T-cell (primary cell): ENCODE results near the gene SHOC2. TPM values are rescaled to one million over a fixed set of nuclear protein-coding genes. Genes with fewer than 3 reads are reported as not detected.
"Not testable (repeated sequence)": the region's sequence is repeated elsewhere in the genome, so short reads cannot be mapped to it uniquely, and the experiment has no call there.

ENCODE experiments used
- ATAC-seq, 4 experiments: fragments of 200-7000 bp in 3 of 4; fragments of 150-1000 bp in 1 of 4; cut with Tn5 transposase; replicated peaks in 1 of 4; 1 replicate in 3 of 4; 2 replicates in 1 of 4; pipeline ENCODE4 v1.10.0; 2021; ENCODE audit warnings: moderate library complexity in 3 of 4, mild to moderate bottlenecking in 2 of 4, moderate number of reproducible peaks in 1 of 4
- CTCF ChIA-PET, 2 donors: fragments of 300-600 bp; sonication (Branson Sonifier 250); formaldehyde crosslinking; loops; one replicate each; lab custom pipeline; 2022; ENCODE audit warnings: antibody characterized with exemption in 2 of 2; lab: Charles Lee
- POLR2A ChIA-PET, 2 donors: fragments of 300-600 bp; sonication (Branson Sonifier 250); formaldehyde crosslinking; loops; one replicate each; lab custom pipeline; 2022; ENCODE audit warnings: antibody characterized with exemption in 2 of 2; lab: Charles Lee
- DNase-seq, 35 experiments: peaks; one replicate each; pipeline versions ENCODE4 v3.0.0 to v3.0.0-alpha.2; 2013 to 2023
- H3K27ac ChIP-seq: one replicate; pipeline ENCODE4 v1.5.1; 2013; ENCODE audit warnings: low read length
- H3K27me3 ChIP-seq, 2 experiments: replicated peaks in 1 of 2; 1 replicate in 1 of 2; 2 replicates in 1 of 2; pipeline versions ENCODE4 v1.6.1 to v1.7.0; 2013; ENCODE audit warnings: low read length in 1 of 2, mixed read lengths in 1 of 2; ENCODE audit not compliant: control insufficient read depth in 2 of 2, insufficient read depth in 2 of 2; ENCODE audit errors: extremely low read depth in 1 of 2
- H3K36me3 ChIP-seq, 2 donors: 1 replicate in 1 of 2; 2 replicates in 1 of 2; pipeline versions ENCODE4 v1.6.1 to v1.7.0; 2013; ENCODE audit warnings: low read length in 1 of 2; ENCODE audit not compliant: control insufficient read depth in 2 of 2, insufficient read depth in 1 of 2; ENCODE audit errors: extremely low read depth in 1 of 2
- H3K4me1 ChIP-seq, 2 experiments: 1 replicate in 1 of 2; 2 replicates in 1 of 2; pipeline versions ENCODE4 v1.6.1 to v1.7.0; 2013; ENCODE audit warnings: low read length in 2 of 2, mixed read lengths in 1 of 2; ENCODE audit not compliant: insufficient read depth in 2 of 2, control insufficient read depth in 1 of 2; ENCODE audit errors: extremely low read depth in 1 of 2
- H3K4me3 ChIP-seq, 2 donors: 1 replicate in 1 of 2; 2 replicates in 1 of 2; pipeline versions ENCODE4 v1.5.1 to v1.7.0; 2013; ENCODE audit warnings: mild to moderate bottlenecking in 2 of 2, low read length in 1 of 2, moderate library complexity in 1 of 2; ENCODE audit not compliant: control insufficient read depth in 1 of 2; ENCODE audit errors: extremely low read depth in 1 of 2
- H3K9me3 ChIP-seq: 2 replicates; pipeline ENCODE4 v1.7.0; 2013
- H3K27ac Mint-ChIP-seq, 2 donors: one replicate each; pipeline ENCODE4 v1.8.0; 2020 to 2021; ENCODE audit warnings: mild to moderate bottlenecking in 2 of 2, mixed read lengths in 2 of 2
- H3K27me3 Mint-ChIP-seq, 2 donors: one replicate each; pipeline ENCODE4 v1.8.0; 2021 to 2022; ENCODE audit warnings: mixed read lengths in 2 of 2
- H3K36me3 Mint-ChIP-seq: one replicate; pipeline ENCODE4 v1.8.0; 2021; ENCODE audit warnings: mixed read lengths
- H3K4me1 Mint-ChIP-seq, 3 donors: one replicate each; pipeline ENCODE4 v1.8.0; 2020 to 2022; ENCODE audit warnings: mixed read lengths in 3 of 3, mild to moderate bottlenecking in 1 of 3
- H3K4me3 Mint-ChIP-seq, 3 donors: one replicate each; pipeline ENCODE4 v1.8.0; 2020 to 2022; ENCODE audit warnings: mild to moderate bottlenecking in 3 of 3, mixed read lengths in 3 of 3, moderate library complexity in 3 of 3
- H3K9me3 Mint-ChIP-seq, 3 donors: one replicate each; pipeline ENCODE4 v1.8.0; 2020 to 2022; ENCODE audit warnings: mixed read lengths in 3 of 3
- WGBS: methylation state at CpG from one replicate; pipeline ENCODE4 v1.1.5; 2013; ENCODE audit warnings: missing lambda C conversion rate; ENCODE audit not compliant: insufficient coverage; 5-methylcytosine and 5-hydroxymethylcytosine counted together
- total RNA-seq, 35 experiments: library from RNA in 6 of 35; stranded (reverse) in 6 of 35; fragments of 120-200 nt in 1 of 35; gene quantifications; one replicate each; pipeline versions ENCODE4 v1.2.1 to v1.2.4 and lab custom pipeline; 2013 to 2026

Gene SHOC2
- total RNA-seq, 5 donors from 2014 or later (not counting 1 experiment from before 2014, with no cell fraction given): 53.3 to 65.1 (median 54.0) TPM

DNA sequence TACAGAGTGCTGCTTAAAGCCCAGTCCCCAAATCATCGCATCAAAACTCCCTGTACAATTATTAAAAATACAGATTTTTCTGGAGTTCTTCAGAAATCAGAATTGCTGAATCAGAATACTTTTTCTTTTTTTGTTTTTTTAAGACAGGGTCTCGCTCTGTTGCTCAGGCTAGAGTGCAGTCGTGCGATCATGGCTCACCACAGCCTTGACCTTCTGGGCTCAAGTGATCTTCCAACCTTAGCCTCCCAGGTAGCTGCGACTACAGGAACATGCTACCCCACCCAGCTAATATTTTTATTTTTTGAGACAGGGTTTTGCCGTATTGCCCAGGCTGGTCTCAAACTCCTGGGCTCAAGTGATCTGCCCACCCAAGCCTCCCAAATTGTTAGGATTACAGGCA, 4.4 kb upstream of the SHOC2 start:
- no peaks in the 10 kb centered on the region for H3K27me3 ChIP-seq
- ChIA-PET POLR2A (interaction anchor here in 1 of 2 donors (1.0 kb wide), 1 partner anchor 18 kb away, joined by 3 read pairs; no protein-coding TSS in a partner anchor), CTCF (interaction anchor here in 1 of 2 donors (1.0 kb wide), 1 partner anchor 28 kb away, joined by 3 read pairs; no protein-coding TSS in a partner anchor)

DNA sequence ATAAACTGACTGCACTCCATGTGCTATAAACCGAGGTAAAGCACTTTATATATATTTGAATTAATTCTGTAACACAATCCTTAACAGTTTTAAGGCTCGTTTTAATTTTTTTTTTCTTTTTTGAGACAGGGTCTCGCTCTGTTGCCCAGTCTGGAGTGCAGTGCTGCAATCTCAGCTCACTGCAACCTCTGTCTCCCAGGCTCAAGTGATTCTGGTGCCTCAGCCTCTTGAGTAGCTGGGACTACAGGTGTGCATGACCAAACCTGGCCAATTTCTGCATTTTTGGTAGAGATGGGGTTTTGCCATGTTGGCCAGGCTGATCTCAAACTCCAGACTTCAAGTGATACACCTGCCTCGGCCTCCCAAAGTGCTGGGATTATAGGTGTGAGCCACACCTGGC, 3.8 kb upstream of the SHOC2 start:
- CTCF ChIA-PET, POLR2A ChIA-PET, H3K9me3 Mint-ChIP-seq, H3K27ac ChIP-seq, DNase-seq, H3K27ac Mint-ChIP-seq, H3K27me3 Mint-ChIP-seq, H3K9me3 ChIP-seq, H3K4me1 ChIP-seq, H3K4me3 Mint-ChIP-seq, ATAC-seq, H3K27me3 ChIP-seq, H3K4me3 ChIP-seq: not testable (repeated sequence)
- 100% methylated on average over 1 of the region's 4 CpGs for WGBS
- peaks cover 4 to 11% of the 10 kb centered on the region in 2 donors for H3K36me3 ChIP-seq
- H3K4me1 Mint-ChIP-seq: peaks cover 43 to 45% (median 45%) of the 10 kb centered on the region in 3 donors
- H3K36me3 Mint-ChIP-seq: peaks cover 17% of the 10 kb centered on the region

More for the DNA sequence above, 4.4 kb upstream of the SHOC2 start:
- H3K36me3 ChIP-seq: peaks cover 4 to 11% of the 10 kb centered on the region in 2 donors
- H3K27ac ChIP-seq: no peak overlapping the region
- DNase-seq: no peak
- Mint-ChIP-seq H3K4me1 (peaks cover 43 to 48% (median 46%) of the 10 kb centered on the region in 3 donors), H3K27ac (no peak overlapping the region), H3K36me3 (peaks cover 19% of the 10 kb centered on the region), H3K27me3 (no peaks in the 10 kb centered on the region), H3K4me3 (no peak overlapping the region), H3K9me3 (no peaks in the 10 kb centered on the region)
- no peak for ATAC-seq
- peaks cover 4% of the 10 kb centered on the region in 2 experiments for H3K4me1 ChIP-seq
- 100% methylated on average over 4 of the region's 6 CpGs for WGBS
- H3K4me3 ChIP-seq: no peak overlapping the region
- no peaks in the 10 kb centered on the region for H3K9me3 ChIP-seq

DNA sequence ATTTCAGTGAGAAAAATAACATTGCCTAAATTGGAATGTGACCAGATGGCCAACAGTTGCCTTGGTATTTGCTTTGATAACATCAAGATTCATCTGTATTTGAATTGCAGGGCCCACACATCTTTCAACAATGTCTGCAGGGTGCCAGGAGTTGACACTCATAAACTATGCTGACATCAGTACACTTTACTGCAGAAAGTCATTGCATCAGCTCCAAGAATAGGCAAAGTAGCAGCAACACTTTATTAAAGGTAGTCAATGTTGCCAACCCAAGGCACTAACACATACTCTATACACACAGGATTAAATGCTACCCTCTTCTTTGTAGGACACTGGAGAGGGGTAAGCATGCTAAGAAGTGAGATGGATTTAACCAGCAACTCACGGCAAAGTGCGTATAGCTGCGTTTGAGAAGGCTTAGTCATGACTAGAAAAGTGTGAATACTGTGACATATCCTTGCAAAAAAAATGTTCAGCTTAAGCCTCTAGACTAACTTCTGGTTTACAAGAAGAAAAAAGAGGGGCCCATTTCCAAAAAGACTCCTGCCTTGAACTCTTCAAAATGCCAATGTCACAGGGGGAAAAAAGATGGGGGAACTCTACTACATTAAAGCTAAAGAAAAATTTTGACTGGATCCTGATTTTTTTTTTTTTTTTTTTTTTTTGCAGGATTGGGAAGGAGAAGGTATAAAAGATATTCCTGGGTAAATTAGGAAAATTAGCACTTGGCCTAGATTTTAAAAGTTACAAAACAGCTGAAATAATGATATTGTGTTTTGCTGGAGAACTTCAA, 2.7 kb upstream of the SHOC2 start:
- CTCF ChIA-PET: interaction anchor here (0.6 to 1.2 kb wide), 4 partner anchors 16 to 298 kb away, joined by 3 to 4 read pairs (median 4); no protein-coding TSS in a partner anchor
- Mint-ChIP-seq H3K27ac (peak overlapping the region; percentile 46 to 60), H3K4me1 (peaks cover 43 to 52% (median 49%) of the 10 kb centered on the region in 3 donors), H3K9me3 (no peaks in the 10 kb centered on the region), H3K36me3 (peaks cover 14% of the 10 kb centered on the region), H3K4me3 (peak overlapping the region in 2 of 3 donors; percentile 99), H3K27me3 (no peaks in the 10 kb centered on the region)
- DNase-seq: no peak
- POLR2A ChIA-PET: interaction anchor here (0.6 to 3.8 kb wide), 6 partner anchors 9 to 818 kb away, joined by 3 to 29 read pairs (median 7); no protein-coding TSS in a partner anchor
- Histone ChIP-seq H3K4me1 (peaks cover 6 to 13% of the 10 kb centered on the region in 2 experiments), H3K27me3 (no peaks in the 10 kb centered on the region), H3K27ac (no peak overlapping the region), H3K4me3 (no peak overlapping the region), H3K36me3 (peaks cover 4 to 9% of the 10 kb centered on the region in 2 donors), H3K9me3 (no peaks in the 10 kb centered on the region)
- WGBS: no CpG with 5 or more reads among the region's 3 CpGs
- no peak for ATAC-seq

DNA sequence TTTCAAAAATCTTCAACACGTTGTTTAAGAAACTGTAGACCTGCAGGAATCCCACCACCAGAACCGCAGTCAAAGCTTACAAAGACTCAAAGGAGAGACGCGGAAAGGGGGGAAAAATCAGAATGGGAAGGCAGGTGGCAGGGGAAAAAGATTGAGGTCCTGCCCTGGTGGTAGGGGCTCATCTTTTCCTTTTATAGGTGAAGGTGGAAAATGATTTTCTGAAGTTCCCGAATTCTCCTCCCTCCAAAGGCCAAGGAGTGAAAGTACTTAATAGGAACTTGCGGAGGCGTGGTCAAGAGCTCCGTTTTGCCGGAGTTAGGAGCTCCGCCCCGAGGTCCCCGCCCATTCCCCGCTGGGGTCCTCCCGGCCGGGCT, 1.1 kb upstream of the SHOC2 start:
- no peaks in the 10 kb centered on the region for H3K9me3 Mint-ChIP-seq
- Histone ChIP-seq H3K4me3 (peak overlapping the region; percentile 70 to 81), H3K27me3 (no peaks in the 10 kb centered on the region), H3K27ac (peak overlapping the region; percentile 97), H3K36me3 (peaks cover 4 to 9% of the 10 kb centered on the region in 2 donors), H3K9me3 (no peaks in the 10 kb centered on the region), H3K4me1 (peaks cover 6 to 17% of the 10 kb centered on the region in 2 experiments)
- peak in 33 of 35 experiments; percentile 57 to 89 (median 77) for DNase-seq
- peaks cover 43 to 57% (median 55%) of the 10 kb centered on the region in 3 donors for H3K4me1 Mint-ChIP-seq
- H3K27me3 Mint-ChIP-seq: no peaks in the 10 kb centered on the region
- ChIA-PET CTCF (interaction anchor here in 1 of 2 donors (0.6 to 2.1 kb wide), 5 partner anchors 9 to 61 kb away, joined by 3 to 20 read pairs (median 3); no protein-coding TSS in a partner anchor), POLR2A (interaction anchor here (0.5 to 3.8 kb wide), 11 partner anchors 8 to 116 kb away, joined by 3 to 29 read pairs (median 4); partner anchors contain the start of gene PDCD4 (in 1 of the 2))
- H3K36me3 Mint-ChIP-seq: peaks cover 7% of the 10 kb centered on the region
- peak overlapping the region; percentile 98 to 99 (median 99) for H3K4me3 Mint-ChIP-seq
- H3K27ac Mint-ChIP-seq: peak overlapping the region; percentile 92 to 99
- no peak for ATAC-seq
- 0% methylated on average over 9 of the region's 15 CpGs for WGBS

DNA sequence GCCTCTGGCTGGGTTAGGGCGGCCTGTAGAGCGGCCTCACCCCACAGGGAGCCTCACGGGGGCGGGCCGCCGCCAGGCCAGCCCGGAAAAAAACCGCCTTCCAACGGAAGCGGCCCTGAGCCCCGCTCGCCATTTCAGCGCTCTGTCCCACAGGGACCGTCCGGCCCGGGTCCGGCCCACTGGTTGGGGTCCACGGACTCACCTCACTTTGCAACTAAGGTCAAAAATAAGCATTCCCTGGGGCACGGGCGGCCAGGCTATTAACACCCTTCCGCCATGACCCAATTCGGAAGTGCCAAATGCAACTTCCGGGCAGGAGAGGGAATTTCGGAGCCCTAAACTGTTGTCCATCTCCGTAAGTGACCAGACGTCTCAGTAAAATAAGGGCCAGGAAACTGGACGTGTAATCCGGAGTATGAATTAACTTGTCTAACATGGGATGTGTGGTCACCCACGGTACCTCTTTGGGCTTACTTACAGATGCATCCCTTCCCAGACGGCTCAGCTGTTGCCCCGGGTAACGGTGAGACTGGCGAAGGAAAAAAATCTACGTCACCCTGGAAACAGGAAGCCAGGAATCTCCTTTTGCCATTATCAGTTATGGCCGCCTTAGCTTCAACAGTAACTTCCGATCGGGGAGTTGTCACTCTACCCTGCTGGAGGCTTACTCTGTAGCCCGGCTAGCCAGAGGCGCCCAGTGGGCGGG, 608 bp upstream of the SHOC2 start, which contains the start of gene BBIP1:
BBIP1 (minus strand) TSS at position 538 of the 706 bp plus-strand sequence. CDS start 1,023 bp downstream, outside the sequence.
- Mint-ChIP-seq H3K4me1 (peaks cover 47 to 61% (median 59%) of the 10 kb centered on the region in 3 donors), H3K36me3 (peaks cover 7% of the 10 kb centered on the region), H3K9me3 (no peaks in the 10 kb centered on the region), H3K27ac (peak within 1 kb of the TSS; percentile 99 to 100), H3K27me3 (no peaks in the 10 kb centered on the region), H3K4me3 (peak within 1 kb of the TSS; percentile 98 to 99 (median 99))
- ATAC-seq (peak; percentile 40 to 93 (median 54)), DNase-seq (peak in 5 of 35 experiments; percentile 11 to 97 (median 89))
- H3K4me3 ChIP-seq: peak within 1 kb of the TSS; percentile 81
- ChIA-PET CTCF (interaction anchor here in 1 of 2 donors (0.6 to 2.1 kb wide), 16 partner anchors 8 to 730 kb away, joined by 3 to 20 read pairs (median 4); no protein-coding TSS in a partner anchor), POLR2A (interaction anchor here (0.5 to 3.8 kb wide), 20 partner anchors 8 to 711 kb away, joined by 3 to 29 read pairs (median 4); partner anchors contain the start of genes MXI1 (in 1 of the 2) and PDCD4 (in 1 of the 2))
- H3K4me1 ChIP-seq: peaks cover 6 to 21% of the 10 kb centered on the region in 2 experiments
- H3K36me3 ChIP-seq: peaks cover 4 to 7% of the 10 kb centered on the region in 2 donors
- under 1% methylated on average over 39 of the region's 40 CpGs for WGBS
- no peaks in the 10 kb centered on the region for H3K9me3 ChIP-seq
- no peaks in the 10 kb centered on the region for H3K27me3 ChIP-seq
- H3K27ac ChIP-seq: peak within 1 kb of the TSS; percentile 97
